Measurements from ENCODE around the gene KLF12. TPM values are rescaled to one million over a fixed set of nuclear protein-coding genes. Genes with fewer than 3 reads are reported as not detected.

The KLF12 gene
- total RNA-seq, 1 donor from 2014 or later, result 27.9 TPM

- intact Hi-C loops (cut with micrococcal nuclease), result loop anchor here (1.0 to 5.0 kb wide), 7 partner anchors 7 to 1347 kb away; partner anchors contain the start of genes KLF5 and TBC1D4
These were observed 1.3 kb upstream of the KLF12 start for GRCh38 chr13:74135326-74136083.

- intact Hi-C loops (cut with micrococcal nuclease), result loop anchor here (1.0 to 5.0 kb wide), 11 partner anchors 96 to 1412 kb away; partner anchors contain the start of genes BORA, DIS3, KLF5 and MZT1
These were observed 647 bp upstream of the KLF12 start for GRCh38 chr13:74134777-74135325.

- intact Hi-C loops (cut with micrococcal nuclease), result loop anchor here (1.0 to 5.0 kb wide), 15 partner anchors 43 to 1414 kb away; partner anchors contain the start of genes BORA, DIS3, KLF5 and MZT1
These were observed 475 bp downstream of the KLF12 start for GRCh38 chr13:74133657-74134201.

GRCh38 chr13:74132776-74133656 lies 1.2 kb downstream of the KLF12 start:
- intact Hi-C loops (cut with micrococcal nuclease), result loop anchor here (1.0 to 5.0 kb wide), 8 partner anchors 42 to 1414 kb away; partner anchors contain the start of gene UCHL3

GRCh38 chr13:74132152-74132775 lies 1.9 kb downstream of the KLF12 start:
- intact Hi-C loops (cut with micrococcal nuclease), result loop anchor here (1.0 to 5.0 kb wide), 5 partner anchors 41 to 1415 kb away; partner anchors contain the start of gene UCHL3

GRCh38 chr13:74131227-74131626 lies 3.0 kb downstream of the KLF12 start:
- intact Hi-C loops (cut with micrococcal nuclease), result loop anchor here (5.0 kb wide), 2 partner anchors 1236 to 1416 kb away; partner anchors contain the start of gene UCHL3

- intact Hi-C loops (cut with micrococcal nuclease), result loop anchor here (5.0 kb wide), 2 partner anchors 1238 to 1418 kb away; partner anchors contain the start of gene UCHL3
These were observed 4.6 kb downstream of the KLF12 start for GRCh38 chr13:74129500-74130191.

- intact Hi-C loops (cut with micrococcal nuclease), result loop anchor here (1.0 kb wide), 1 partner anchor 8 kb away; no protein-coding TSS in a partner anchor
These were observed 5.9 kb downstream of the KLF12 start for GRCh38 chr13:74128156-74128767.

GRCh38 chr13:74118328-74118727 lies 15.9 kb downstream of the KLF12 start:
- intact Hi-C loops (cut with micrococcal nuclease), result no loop called here

- intact Hi-C loops (cut with micrococcal nuclease), result no loop called here
These were observed 16.9 kb downstream of the KLF12 start for GRCh38 chr13:74117207-74117705.

GRCh38 chr13:74115133-74115532 lies 19.1 kb downstream of the KLF12 start:
- intact Hi-C loops (cut with micrococcal nuclease), result no loop called here

GRCh38 chr13:74114641-74115040 lies 19.6 kb downstream of the KLF12 start:
- intact Hi-C loops (cut with micrococcal nuclease), result no loop called here

- intact Hi-C loops (cut with micrococcal nuclease), result no loop called here
These were observed 20.0 kb downstream of the KLF12 start for GRCh38 chr13:74114202-74114601.

GRCh38 chr13:74111901-74112824 lies 22.0 kb downstream of the KLF12 start:
- intact Hi-C loops (cut with micrococcal nuclease), result no loop called here

- intact Hi-C loops (cut with micrococcal nuclease), result no loop called here
These were observed 22.8 kb downstream of the KLF12 start for GRCh38 chr13:74111399-74111798.

GRCh38 chr13:74110053-74110452 lies 24.2 kb downstream of the KLF12 start:
- intact Hi-C loops (cut with micrococcal nuclease), result no loop called here

GRCh38 chr13:74107598-74107997 lies 26.6 kb downstream of the KLF12 start:
- intact Hi-C loops (cut with micrococcal nuclease), result no loop called here

- intact Hi-C loops (cut with micrococcal nuclease), result no loop called here
These were observed 28.3 kb downstream of the KLF12 start for GRCh38 chr13:74105871-74106270.

Measured in T-helper 1 cell treated with Interleukin-12 subunit alpha and Interleukin-12 subunit beta and Interleukin-4 antibody, amounts not matched to agents 30 ng/mL and 1 ng/mL, for 36 hours (primary cell).